Calu3 (cell line): ENCODE measurements around the gene HTRA2. TPM values are rescaled to one million over a fixed set of nuclear protein-coding genes. Genes with fewer than 3 reads are reported as not detected.

Experiments used
- BruUV-seq: library from RNA; stranded (reverse); fragments of 400-500 nt; replicated peaks from 2 replicates; lab custom pipeline; 2021; lab: Mats Ljungman, UMichigan
- CTCF ChIA-PET: fragments of 300-600 bp; sonication (Branson Sonifier 250); formaldehyde crosslinking; loops from one replicate; lab custom pipeline; 2022; ENCODE audit warnings: antibody characterized with exemption; lab: Charles Lee
- DNase-seq: peaks from one replicate; pipeline ENCODE4 v3.0.0; 2022
- H3K27ac Mint-ChIP-seq: one replicate; pipeline ENCODE4 v1.8.0; 2022; ENCODE audit warnings: mixed read lengths; ENCODE audit not compliant: unreplicated experiment
- H3K27me3 Mint-ChIP-seq: one replicate; pipeline ENCODE4 v1.8.0; 2022; ENCODE audit warnings: mixed read lengths; ENCODE audit not compliant: unreplicated experiment
- H3K36me3 Mint-ChIP-seq: one replicate; pipeline ENCODE4 v1.8.0; 2022; ENCODE audit warnings: mild to moderate bottlenecking, moderate library complexity, mixed read lengths; ENCODE audit not compliant: insufficient read depth, unreplicated experiment
- H3K4me1 Mint-ChIP-seq: one replicate; pipeline ENCODE4 v1.8.0; 2022; ENCODE audit warnings: mild to moderate bottlenecking, low read depth, mixed read lengths; ENCODE audit not compliant: unreplicated experiment
- H3K4me3 Mint-ChIP-seq: one replicate; pipeline ENCODE4 v1.8.0; 2022; ENCODE audit warnings: mild to moderate bottlenecking, low read depth, moderate library complexity, mixed read lengths; ENCODE audit not compliant: unreplicated experiment
- H3K9me3 Mint-ChIP-seq: one replicate; pipeline ENCODE4 v1.8.0; 2022; ENCODE audit warnings: low read depth, mixed read lengths; ENCODE audit not compliant: unreplicated experiment
- CTCF ChIP-seq: fragments of 200-600 bp; IDR thresholded peaks from one replicate; pipeline ENCODE4 v1.8.0; 2022; ENCODE audit warnings: antibody characterized with exemption; ENCODE audit not compliant: unreplicated experiment
- intact Hi-C: fragments of 100-400 bp; cut with micrococcal nuclease; formaldehyde crosslinking; loops from one replicate; pipeline ENCODE4 v1.10.0; 2022; ENCODE audit not compliant: unreplicated experiment
- total RNA-seq: library from RNA; stranded (reverse); gene quantifications from 2 replicates; pipeline ENCODE4 v1.2.3, GENCODE V29; 2022

Gene HTRA2
- total RNA-seq, 1 experiment from 2014 or later: 26.3 TPM

- H3K4me3 Mint-ChIP-seq: peak overlapping the region; percentile 58
- peaks cover 24% of the 10 kb centered on the region for H3K4me1 Mint-ChIP-seq
- H3K27me3 Mint-ChIP-seq: peaks cover 15% of the 10 kb centered on the region
- no peak for DNase-seq
- CTCF ChIA-PET: interaction anchor here (0.6 kb wide), 1 partner anchor 17 kb away, joined by 8 read pairs; no protein-coding TSS in a partner anchor
- intact Hi-C loops: no loop called here
- H3K36me3 Mint-ChIP-seq: peaks cover 36% of the 10 kb centered on the region
- no peaks in the 10 kb centered on the region for H3K9me3 Mint-ChIP-seq
- TF ChIP-seq CTCF: no peak
- H3K27ac Mint-ChIP-seq: no peak overlapping the region
- BruUV-seq: no TSS peak
These were observed 32.5 kb upstream of the HTRA2 start for GRCh38 chr2:74496997-74497776.

- DNase-seq: peak; percentile 28
- Mint-ChIP-seq H3K4me1 (peaks cover 26% of the 10 kb centered on the region), H3K27me3 (peaks cover 15% of the 10 kb centered on the region), H3K27ac (peak overlapping the region; percentile 33), H3K9me3 (no peaks in the 10 kb centered on the region), H3K4me3 (peak overlapping the region; percentile 58), H3K36me3 (peaks cover 36% of the 10 kb centered on the region)
- no peak for TF ChIP-seq CTCF
- BruUV-seq: no TSS peak
- CTCF ChIA-PET: no interaction called here
- intact Hi-C loops: no loop called here
These were observed 31.8 kb upstream of the HTRA2 start for GRCh38 chr2:74497777-74498499.

GRCh38 chr2:74498500-74499266 is 31.1 kb upstream of the HTRA2 start:
- intact Hi-C loops: no loop called here
- H3K4me1 Mint-ChIP-seq: peaks cover 26% of the 10 kb centered on the region
- CTCF ChIA-PET: interaction anchor here (0.6 kb wide), 1 partner anchor 32 kb away, joined by 4 read pairs; no protein-coding TSS in a partner anchor
- H3K4me3 Mint-ChIP-seq: peak overlapping the region; percentile 58
- H3K27me3 Mint-ChIP-seq: peaks cover 15% of the 10 kb centered on the region
- peaks cover 43% of the 10 kb centered on the region for H3K36me3 Mint-ChIP-seq
- no peaks in the 10 kb centered on the region for H3K9me3 Mint-ChIP-seq
- no peak for TF ChIP-seq CTCF
- DNase-seq: no peak
- peak overlapping the region; percentile 33 for H3K27ac Mint-ChIP-seq
- BruUV-seq: no TSS peak

GRCh38 chr2:74499267-74499939 is 30.3 kb upstream of the HTRA2 start, which contains the start of gene LBX2:
TSS of gene LBX2 (minus strand) at chr2:74499603. CDS start at chr2:74499537, 66 bp downstream.
- intact Hi-C loops: no loop called here
- Mint-ChIP-seq H3K9me3 (no peaks in the 10 kb centered on the region), H3K27ac (peak within 1 kb of the TSS; percentile 33), H3K4me1 (peaks cover 31% of the 10 kb centered on the region), H3K27me3 (peaks cover 15% of the 10 kb centered on the region), H3K4me3 (peak within 1 kb of the TSS; percentile 58), H3K36me3 (peaks cover 50% of the 10 kb centered on the region)
- BruUV-seq: no TSS peak
- CTCF ChIA-PET: interaction anchor here (0.6 kb wide), 1 partner anchor 33 kb away, joined by 4 read pairs; no protein-coding TSS in a partner anchor
- TF ChIP-seq CTCF: no peak
- DNase-seq: no peak
